ENCODE measurements around the gene SCGB1D2. TPM values are rescaled to one million over a fixed set of nuclear protein-coding genes. Genes with fewer than 3 reads are reported as not detected.

Gene SCGB1D2
- total and polyA plus RNA-seq, 10 of the 15 experiments (the other 5 are each of a cell fraction or from before 2014, with no cell fraction given) = 0.48 TPM; not detected in 9

GRCh38 chr11:62202910-62203309, 39.1 kb upstream of the SCGB1D2 start:
- 1% methylated on average over 6 of the region's 6 CpGs for WGBS (ENCODE audit: insufficient coverage, insufficient replicate concordance, low lambda C conversion rate, missing lambda C conversion rate)
- Histone ChIP-seq H3K27ac (ENCODE audit: control insufficient read depth, insufficient read depth) (no peak overlapping the region), H3K4me3 (no peak overlapping the region), H3K9ac (ENCODE audit: control insufficient read depth, insufficient read depth, low read length) (no peak overlapping the region), H2AFZ (ENCODE audit: control insufficient read depth, low read depth, low read length) (no peak overlapping the region), H4K20me1 (ENCODE audit: control insufficient read depth, insufficient read depth) (no peaks in the 10 kb centered on the region), H3K36me3 (ENCODE audit: control insufficient read depth in 2 of 2, insufficient read depth in 2 of 2, low read length in 1 of 2) (no peaks in the 10 kb centered on the region), H3K27me3 (replicated peaks in 1 of 2; ENCODE audit: control insufficient read depth in 2 of 2, insufficient read depth in 2 of 2, low read length in 1 of 2) (peaks cover 0 to 3% of the 10 kb centered on the region in 2 experiments; a peak in 1 of 4 replicates), H3K4me1 (ENCODE audit: control insufficient read depth, insufficient read depth, low read length) (no peaks in the 10 kb centered on the region), H3K9me3 (replicated peaks; ENCODE audit: control insufficient read depth, insufficient read depth, low read length) (no peaks in the 10 kb centered on the region), H3K4me2 (ENCODE audit: control insufficient read depth, insufficient read depth) (no peak overlapping the region), H3K79me2 (ENCODE audit: control insufficient read depth, insufficient read depth, low read length) (no peaks in the 10 kb centered on the region)
- in situ Hi-C loops (cut with MboI) = no loop called here
- FAIRE-seq = no peak
- ChIA-PET CTCF (no interaction called here), RAD21 (ENCODE audit: unreplicated experiment) (no interaction called here), POLR2A (no interaction called here), SMC1A (ENCODE audit: uncharacterized antibody, unreplicated experiment) (no interaction called here)
- ATAC-seq = no peak
- BruUV-seq (replicated peaks) = no TSS peak
- intact Hi-C loops (cut with micrococcal nuclease; ENCODE audit: unreplicated experiment) = no loop called here
- no peak for DNase-seq (ENCODE audit: low read depth, low spot score)
- no peak for TF ChIP-seq ZSCAN29 (IDR thresholded peaks at IDR 0.05)
- no peak for TF ChIP-seq BHLHE40 (IDR thresholded peaks at IDR 0.05; ENCODE audit: borderline replicate concordance in 1 of 2, low read depth in 2 of 2, low read length in 1 of 2)
- TF ChIP-seq CREM (IDR thresholded peaks at IDR 0.05; ENCODE audit: low read depth) = no peak
- TF ChIP-seq TARDBP (IDR thresholded peaks at IDR 0.05; ENCODE audit: borderline replicate concordance) = no peak
- TF ChIP-seq KAT2A (conservative IDR thresholded peaks at IDR 0.05; ENCODE audit: control insufficient read depth, low read depth, low read length) = no peak
- TF ChIP-seq YY1 (IDR thresholded peaks at IDR 0.05; ENCODE audit: low read depth, low read length) = no peak
- TF ChIP-seq CBX3 (IDR thresholded peaks at IDR 0.05; ENCODE audit: borderline replicate concordance, low read depth) = no peak
- TF ChIP-seq MLLT1 (IDR thresholded peaks at IDR 0.05) = no peak
- no peak for TF ChIP-seq ZNF274 (IDR thresholded peaks at IDR 0.05; ENCODE audit: insufficient read depth, insufficient read length)
- no peak for TF ChIP-seq TCF3 (IDR thresholded peaks at IDR 0.05; ENCODE audit: borderline replicate concordance, insufficient read depth, low read depth, low read length)
- TF ChIP-seq NR2C1 (IDR thresholded peaks at IDR 0.05) = no peak
- TF ChIP-seq POLR2A (IDR thresholded peaks at IDR 0.05; ENCODE audit: low read depth, low read length) = no peak
- no peak for TF ChIP-seq ZNF622 (IDR thresholded peaks at IDR 0.05)
- no peak for TF ChIP-seq SREBF1 (IDR thresholded peaks at IDR 0.05; ENCODE audit: low read length)
